Ovary (tissue), 3 donors: ENCODE results near the gene C5AR2.

ENCODE experiments used
- CTCF ChIP-seq, 3 donors: fragments of 450-650 bp in 2 of 3; fragments of 200-600 bp in 1 of 3; IDR thresholded peaks; one replicate each; pipeline versions ENCODE4 v1.5.1 to v1.8.0; 2016 to 2022; ENCODE audit warnings: antibody characterized with exemption in 3 of 3, mild to moderate bottlenecking in 1 of 3
- EP300 ChIP-seq: sonication (generic); formaldehyde crosslinking; IDR thresholded peaks from one replicate; pipeline ENCODE4 v1.6.1; 2017; ENCODE audit warnings: antibody characterized with exemption
- POLR2A ChIP-seq: fragments of 450-650 bp; IDR thresholded peaks from one replicate; pipeline ENCODE4 v1.6.1; 2017; ENCODE audit warnings: antibody characterized with exemption, mild to moderate bottlenecking, moderate library complexity
- donor health status: DM: no; HTN: no; CAD: no.

- TF ChIP-seq CTCF (IDR thresholded peaks at IDR 0.05) = no peak
- no peak for TF ChIP-seq EP300
- no peak for TF ChIP-seq POLR2A
Observed at GRCh38 chr19:47310819-47311218, 21.2 kb upstream of the C5AR2 start.
